Measurements from ENCODE around the gene PCDHGA7.
"Not testable (repeated sequence)": the region's sequence is repeated elsewhere in the genome, so short reads cannot be mapped to it uniquely, and the experiment has no call there.

PCDHGA7 gene

GRCh38 chr5:141397756-141398551 is 15.4 kb downstream of the PCDHGA7 start, which contains the start of gene PCDHGB5:
Gene PCDHGB5 (plus strand): TSS chr5:141397947. CDS start chr5:141398128, 181 bp downstream.
- H4K8ac ChIP-seq (ENCODE audit: low read depth, low read length); H3K27me3 ChIP-seq (ENCODE audit: insufficient read depth, low read length); H4K12ac ChIP-seq (ENCODE audit: low read depth, low read length); H3K4ac ChIP-seq (ENCODE audit: low read depth, low read length); H2AFZ ChIP-seq (ENCODE audit: insufficient read depth, low read length, poor library complexity); H2BK12ac ChIP-seq (ENCODE audit: low read length); H3K4me1 ChIP-seq (ENCODE audit: control insufficient read depth in 1 of 2, insufficient read depth in 2 of 2, low read length in 2 of 2); H3K79me2 ChIP-seq (ENCODE audit: control insufficient read depth, insufficient read depth, low read length, poor library complexity); H3K27ac ChIP-seq (ENCODE audit: low read depth, low read length); H3K4me2 ChIP-seq (ENCODE audit: low read length); H2AK5ac ChIP-seq (ENCODE audit: low read length); H3K4me3 ChIP-seq (ENCODE audit: low read depth, low read length); H3K14ac ChIP-seq (ENCODE audit: low read length); H3K9ac ChIP-seq (ENCODE audit: low read length); H2BK120ac ChIP-seq (ENCODE audit: insufficient read depth, low read length, poor library complexity); H2BK5ac ChIP-seq (ENCODE audit: low read depth, low read length, poor library complexity); H3K18ac ChIP-seq (ENCODE audit: low read length); H3K23ac ChIP-seq (ENCODE audit: low read length); H3K79me1 ChIP-seq (ENCODE audit: low read length); H4K91ac ChIP-seq (ENCODE audit: low read depth, low read length): not testable (repeated sequence)
- Histone ChIP-seq H3K9me3 (ENCODE audit: insufficient read depth, low read depth, low read length) (peaks cover 32% of the 10 kb centered on the region), H3K36me3 (ENCODE audit: control insufficient read depth in 1 of 2, insufficient read depth in 2 of 2, low read length in 2 of 2) (peaks cover 10 to 22% of the 10 kb centered on the region in 2 experiments)
- WGBS (ENCODE audit: extremely low coverage, insufficient coverage, insufficient read length), result no CpG with 5 or more reads among the region's 43 CpGs
- DNase-seq, result peak in 1 of 2 donors; percentile 57

- Histone ChIP-seq H3K14ac (ENCODE audit: low read length) (no peak overlapping the region), H2BK120ac (ENCODE audit: insufficient read depth, low read length, poor library complexity) (no peak overlapping the region), H4K91ac (ENCODE audit: low read depth, low read length) (no peak overlapping the region), H3K79me2 (ENCODE audit: control insufficient read depth, insufficient read depth, low read length, poor library complexity) (no peaks in the 10 kb centered on the region), H3K9ac (ENCODE audit: low read length) (no peak overlapping the region), H3K18ac (ENCODE audit: low read length) (no peak overlapping the region), H2BK12ac (ENCODE audit: low read length) (no peak overlapping the region), H3K4me2 (ENCODE audit: low read length) (no peak overlapping the region), H4K12ac (ENCODE audit: low read depth, low read length) (no peak overlapping the region), H3K4me1 (ENCODE audit: control insufficient read depth in 1 of 2, insufficient read depth in 2 of 2, low read length in 2 of 2) (no peaks in the 10 kb centered on the region), H3K79me1 (ENCODE audit: low read length) (no peaks in the 10 kb centered on the region), H3K4me3 (ENCODE audit: low read depth, low read length) (no peak overlapping the region), H3K9me3 (ENCODE audit: insufficient read depth, low read depth, low read length) (peaks cover 34% of the 10 kb centered on the region), H2BK5ac (ENCODE audit: low read depth, low read length, poor library complexity) (no peak overlapping the region), H3K27me3 (ENCODE audit: insufficient read depth, low read length) (no peaks in the 10 kb centered on the region), H4K8ac (ENCODE audit: low read depth, low read length) (no peak overlapping the region), H3K4ac (ENCODE audit: low read depth, low read length) (no peak overlapping the region), H2AK5ac (ENCODE audit: low read length) (no peak overlapping the region), H3K36me3 (ENCODE audit: control insufficient read depth in 1 of 2, insufficient read depth in 2 of 2, low read length in 2 of 2) (peaks cover 6 to 17% of the 10 kb centered on the region in 2 experiments), H3K27ac (ENCODE audit: low read depth, low read length) (no peak overlapping the region), H3K23ac (ENCODE audit: low read length) (no peak overlapping the region), H2AFZ (ENCODE audit: insufficient read depth, low read length, poor library complexity) (no peak overlapping the region)
- no CpG with 5 or more reads among the region's 15 CpGs for WGBS (ENCODE audit: extremely low coverage, insufficient coverage, insufficient read length)
- no peak for DNase-seq
Observed at GRCh38 chr5:141398608-141399007, 16.1 kb downstream of the PCDHGA7 start.

- DNase-seq, result no peak
- Histone ChIP-seq H3K4me2 (ENCODE audit: low read length) (no peak overlapping the region), H3K23ac (ENCODE audit: low read length) (no peak overlapping the region), H3K9ac (ENCODE audit: low read length) (no peak overlapping the region), H2BK120ac (ENCODE audit: insufficient read depth, low read length, poor library complexity) (no peak overlapping the region), H2BK5ac (ENCODE audit: low read depth, low read length, poor library complexity) (no peak overlapping the region), H4K12ac (ENCODE audit: low read depth, low read length) (no peak overlapping the region), H2BK12ac (ENCODE audit: low read length) (no peak overlapping the region), H4K91ac (ENCODE audit: low read depth, low read length) (no peak overlapping the region), H3K18ac (ENCODE audit: low read length) (no peak overlapping the region), H3K4me3 (ENCODE audit: low read depth, low read length) (no peak overlapping the region), H3K4me1 (ENCODE audit: control insufficient read depth in 1 of 2, insufficient read depth in 2 of 2, low read length in 2 of 2) (no peaks in the 10 kb centered on the region), H3K4ac (ENCODE audit: low read depth, low read length) (no peak overlapping the region), H2AFZ (ENCODE audit: insufficient read depth, low read length, poor library complexity) (no peak overlapping the region), H3K79me1 (ENCODE audit: low read length) (no peaks in the 10 kb centered on the region), H3K27ac (ENCODE audit: low read depth, low read length) (no peak overlapping the region), H3K27me3 (ENCODE audit: insufficient read depth, low read length) (no peaks in the 10 kb centered on the region), H2AK5ac (ENCODE audit: low read length) (no peak overlapping the region), H3K79me2 (ENCODE audit: control insufficient read depth, insufficient read depth, low read length, poor library complexity) (no peaks in the 10 kb centered on the region), H3K9me3 (ENCODE audit: insufficient read depth, low read depth, low read length) (peaks cover 30% of the 10 kb centered on the region), H4K8ac (ENCODE audit: low read depth, low read length) (no peak overlapping the region), H3K14ac (ENCODE audit: low read length) (no peak overlapping the region), H3K36me3 (ENCODE audit: control insufficient read depth in 1 of 2, insufficient read depth in 2 of 2, low read length in 2 of 2) (peaks cover 3 to 15% of the 10 kb centered on the region in 2 experiments)
- WGBS (ENCODE audit: extremely low coverage, insufficient coverage, insufficient read length), result no CpG with 5 or more reads among the region's 61 CpGs
Observed at GRCh38 chr5:141399555-141400258, 17.2 kb downstream of the PCDHGA7 start.

GRCh38 chr5:141402553-141403243 is 20.2 kb downstream of the PCDHGA7 start, which contains the start of gene PCDHGA9:
Gene PCDHGA9 (plus strand): TSS chr5:141402778. CDS start chr5:141402953, 175 bp downstream.
- H4K91ac ChIP-seq (ENCODE audit: low read depth, low read length), result no peak within 1 kb of the TSS
- H3K79me1 ChIP-seq (ENCODE audit: low read length), result no peaks in the 10 kb centered on the region
- peak in 1 of 2 donors; percentile 25 for DNase-seq
- no peak within 1 kb of the TSS for H3K14ac ChIP-seq (ENCODE audit: low read length)
- H2AK5ac ChIP-seq (ENCODE audit: low read length), result no peak within 1 kb of the TSS
- H3K18ac ChIP-seq (ENCODE audit: low read length), result no peak within 1 kb of the TSS
- H3K27ac ChIP-seq (ENCODE audit: low read depth, low read length), result no peak within 1 kb of the TSS
- no peak within 1 kb of the TSS for H2BK5ac ChIP-seq (ENCODE audit: low read depth, low read length, poor library complexity)
- H3K36me3 ChIP-seq (ENCODE audit: control insufficient read depth in 1 of 2, insufficient read depth in 2 of 2, low read length in 2 of 2), result peaks cover 3 to 13% of the 10 kb centered on the region in 2 experiments
- H3K4ac ChIP-seq (ENCODE audit: low read depth, low read length), result no peak within 1 kb of the TSS
- no peaks in the 10 kb centered on the region for H3K4me1 ChIP-seq (ENCODE audit: control insufficient read depth in 1 of 2, insufficient read depth in 2 of 2, low read length in 2 of 2)
- H3K9me3 ChIP-seq (ENCODE audit: insufficient read depth, low read depth, low read length), result peaks cover 31% of the 10 kb centered on the region
- no peak within 1 kb of the TSS for H4K12ac ChIP-seq (ENCODE audit: low read depth, low read length)
- WGBS (ENCODE audit: extremely low coverage, insufficient coverage, insufficient read length), result no CpG with 5 or more reads among the region's 27 CpGs
- H3K4me2 ChIP-seq (ENCODE audit: low read length), result no peak within 1 kb of the TSS
- no peak within 1 kb of the TSS for H2BK12ac ChIP-seq (ENCODE audit: low read length)
- H2AFZ ChIP-seq (ENCODE audit: insufficient read depth, low read length, poor library complexity), result no peak within 1 kb of the TSS
- H3K23ac ChIP-seq (ENCODE audit: low read length), result no peak within 1 kb of the TSS
- H3K79me2 ChIP-seq (ENCODE audit: control insufficient read depth, insufficient read depth, low read length, poor library complexity), result no peaks in the 10 kb centered on the region
- no peak within 1 kb of the TSS for H2BK120ac ChIP-seq (ENCODE audit: insufficient read depth, low read length, poor library complexity)
- H3K4me3 ChIP-seq (ENCODE audit: low read depth, low read length), result no peak within 1 kb of the TSS
- H3K9ac ChIP-seq (ENCODE audit: low read length), result peak within 1 kb of the TSS; percentile 40
- H3K27me3 ChIP-seq (ENCODE audit: insufficient read depth, low read length), result no peaks in the 10 kb centered on the region
- no peak within 1 kb of the TSS for H4K8ac ChIP-seq (ENCODE audit: low read depth, low read length)
